HEK293T (cell line): ENCODE data around the gene KLHL20.
"Not testable (repeated sequence)": the region's sequence is repeated elsewhere in the genome, so short reads cannot be mapped to it uniquely, and the experiment has no call there.

Source experiments
- ARNT ChIP-seq: fragments of 450-650 bp; IDR thresholded peaks from 2 replicates; pipeline ENCODE4 v1.6.1; 2017; ENCODE audit warnings: mild to moderate bottlenecking
- BHLHE40 ChIP-seq: fragments of 450-650 bp; IDR thresholded peaks from 2 replicates; pipeline ENCODE4 v1.6.1; 2016; ENCODE audit warnings: mild to moderate bottlenecking, moderate library complexity, borderline replicate concordance
- ELF4 ChIP-seq: fragments of 450-650 bp; IDR thresholded peaks from 2 replicates; pipeline ENCODE4 v1.6.1; 2017; ENCODE audit warnings: antibody characterized with exemption
- HDGF ChIP-seq: fragments of 450-650 bp; IDR thresholded peaks from 2 replicates; pipeline ENCODE4 v1.6.1; 2017; ENCODE audit warnings: antibody characterized with exemption, borderline replicate concordance

DNA sequence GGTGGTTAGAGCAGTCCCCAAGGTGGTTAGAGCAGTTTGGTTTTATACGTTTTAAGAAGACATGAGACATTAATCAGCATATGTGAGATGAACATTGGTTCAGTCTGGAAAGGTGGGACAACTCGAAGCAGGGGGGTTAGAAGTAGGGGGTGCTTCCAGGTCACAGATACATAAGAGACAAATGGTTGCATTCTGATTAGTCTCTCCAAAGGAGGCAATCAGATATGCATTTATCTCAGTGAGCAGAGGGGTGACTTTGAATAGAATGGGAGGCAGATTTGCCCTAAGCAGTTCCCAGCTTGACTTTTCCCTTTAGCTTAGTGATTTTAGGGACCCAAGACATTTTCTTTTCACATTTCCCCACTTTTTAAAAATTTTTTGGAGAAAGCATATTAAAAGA, 40.3 kb upstream of the KLHL20 start:
- TF ChIP-seq BHLHE40, ARNT, ELF4, HDGF: not testable (repeated sequence)
